Skeletal muscle satellite cell (primary cell): ENCODE measurements around the gene CALN1.

ENCODE experiments used
- H3K27me3 ChIP-seq: 2 replicates; pipeline ENCODE4 v1.7.0; 2013; ENCODE audit warnings: low read length; ENCODE audit not compliant: control insufficient read depth, insufficient read depth
- H3K36me3 ChIP-seq: 2 replicates; pipeline ENCODE4 v1.7.0; 2013; ENCODE audit warnings: mild to moderate bottlenecking, control low read depth, low read length; ENCODE audit not compliant: insufficient read depth
- H3K4me1 ChIP-seq: 2 replicates; pipeline ENCODE4 v1.7.0; 2013; ENCODE audit warnings: low read length; ENCODE audit not compliant: control insufficient read depth, insufficient read depth
- H3K4me2 ChIP-seq: 2 replicates; pipeline ENCODE4 v1.7.0; 2013; ENCODE audit warnings: mild to moderate bottlenecking, low read length
- H3K4me3 ChIP-seq: 2 replicates; pipeline ENCODE4 v1.7.0; 2013; ENCODE audit warnings: low read length
- H3K9ac ChIP-seq: 2 replicates; pipeline ENCODE4 v1.7.0; 2013; ENCODE audit warnings: mild to moderate bottlenecking, low read depth, low read length, moderate library complexity
- H3K9me3 ChIP-seq: replicated peaks from 2 replicates; pipeline ENCODE4 v1.7.0; 2013; ENCODE audit warnings: mild to moderate bottlenecking, control low read depth, low read length

Gene CALN1

GRCh38 chr7:72112992-72113391 lies 299.1 kb downstream of the CALN1 start:
- Histone ChIP-seq H3K36me3 (no peaks in the 10 kb centered on the region), H3K27me3 (no peaks in the 10 kb centered on the region), H3K4me1 (no peaks in the 10 kb centered on the region), H3K4me2 (no peak overlapping the region), H3K9ac (no peak overlapping the region), H3K9me3 (peaks cover 15% of the 10 kb centered on the region), H3K4me3 (no peak overlapping the region)

GRCh38 chr7:72112530-72112929 lies 299.6 kb downstream of the CALN1 start:
- H3K36me3 ChIP-seq: no peaks in the 10 kb centered on the region
- H3K27me3 ChIP-seq: no peaks in the 10 kb centered on the region
- H3K9me3 ChIP-seq: peaks cover 20% of the 10 kb centered on the region
- H3K9ac ChIP-seq: no peak overlapping the region
- H3K4me3 ChIP-seq: no peak overlapping the region
- no peak overlapping the region for H3K4me2 ChIP-seq
- no peaks in the 10 kb centered on the region for H3K4me1 ChIP-seq

GRCh38 chr7:72111086-72111485 lies 301.1 kb downstream of the CALN1 start:
- Histone ChIP-seq H3K9me3 (peaks cover 25% of the 10 kb centered on the region), H3K27me3 (no peaks in the 10 kb centered on the region), H3K4me3 (no peak overlapping the region), H3K9ac (no peak overlapping the region), H3K4me2 (no peak overlapping the region), H3K4me1 (no peaks in the 10 kb centered on the region), H3K36me3 (no peaks in the 10 kb centered on the region)

- H3K4me2 ChIP-seq: no peak overlapping the region
- H3K4me1 ChIP-seq: no peaks in the 10 kb centered on the region
- H3K36me3 ChIP-seq: no peaks in the 10 kb centered on the region
- no peaks in the 10 kb centered on the region for H3K27me3 ChIP-seq
- H3K9me3 ChIP-seq: peaks cover 25% of the 10 kb centered on the region
- no peak overlapping the region for H3K4me3 ChIP-seq
- H3K9ac ChIP-seq: no peak overlapping the region
Measured at GRCh38 chr7:72109566-72109965, 302.6 kb downstream of the CALN1 start.

GRCh38 chr7:72106405-72106804 lies 305.7 kb downstream of the CALN1 start:
- Histone ChIP-seq H3K9me3 (peaks cover 25% of the 10 kb centered on the region), H3K4me1 (no peaks in the 10 kb centered on the region), H3K36me3 (no peaks in the 10 kb centered on the region), H3K27me3 (no peaks in the 10 kb centered on the region), H3K4me3 (no peak overlapping the region), H3K4me2 (no peak overlapping the region), H3K9ac (no peak overlapping the region)

GRCh38 chr7:72101444-72101843 lies 310.7 kb downstream of the CALN1 start:
- Histone ChIP-seq H3K9ac (no peak overlapping the region), H3K9me3 (no peaks in the 10 kb centered on the region), H3K4me2 (no peak overlapping the region), H3K36me3 (no peaks in the 10 kb centered on the region), H3K4me3 (no peak overlapping the region), H3K4me1 (no peaks in the 10 kb centered on the region), H3K27me3 (no peaks in the 10 kb centered on the region)

- Histone ChIP-seq H3K9me3 (no peaks in the 10 kb centered on the region), H3K4me1 (no peaks in the 10 kb centered on the region), H3K4me2 (no peak overlapping the region), H3K4me3 (no peak overlapping the region), H3K9ac (no peak overlapping the region), H3K36me3 (no peaks in the 10 kb centered on the region), H3K27me3 (no peaks in the 10 kb centered on the region)
Measured at GRCh38 chr7:72099784-72100183, 312.4 kb downstream of the CALN1 start.

GRCh38 chr7:72098807-72099580 lies 313.1 kb downstream of the CALN1 start:
- H3K9me3 ChIP-seq: no peaks in the 10 kb centered on the region
- H3K27me3 ChIP-seq: no peaks in the 10 kb centered on the region
- no peak overlapping the region for H3K4me3 ChIP-seq
- H3K4me1 ChIP-seq: no peaks in the 10 kb centered on the region
- no peak overlapping the region for H3K9ac ChIP-seq
- H3K4me2 ChIP-seq: no peak overlapping the region
- no peaks in the 10 kb centered on the region for H3K36me3 ChIP-seq

- Histone ChIP-seq H3K36me3 (no peaks in the 10 kb centered on the region), H3K27me3 (no peaks in the 10 kb centered on the region), H3K4me3 (no peak overlapping the region), H3K9ac (no peak overlapping the region), H3K4me2 (no peak overlapping the region), H3K9me3 (no peaks in the 10 kb centered on the region), H3K4me1 (no peaks in the 10 kb centered on the region)
Measured at GRCh38 chr7:72097226-72097625, 314.9 kb downstream of the CALN1 start.

- Histone ChIP-seq H3K4me2 (no peak overlapping the region), H3K4me3 (no peak overlapping the region), H3K4me1 (no peaks in the 10 kb centered on the region), H3K27me3 (no peaks in the 10 kb centered on the region), H3K9me3 (no peaks in the 10 kb centered on the region), H3K36me3 (no peaks in the 10 kb centered on the region), H3K9ac (no peak overlapping the region)
Measured at GRCh38 chr7:72092769-72093168, 319.4 kb downstream of the CALN1 start.

GRCh38 chr7:72087926-72088325 lies 324.2 kb downstream of the CALN1 start:
- Histone ChIP-seq H3K27me3 (no peaks in the 10 kb centered on the region), H3K4me3 (no peak overlapping the region), H3K36me3 (no peaks in the 10 kb centered on the region), H3K9me3 (no peaks in the 10 kb centered on the region), H3K4me2 (no peak overlapping the region), H3K4me1 (no peaks in the 10 kb centered on the region), H3K9ac (no peak overlapping the region)

GRCh38 chr7:72080865-72081510 lies 331.1 kb downstream of the CALN1 start:
- Histone ChIP-seq H3K9ac (no peak overlapping the region), H3K36me3 (no peaks in the 10 kb centered on the region), H3K9me3 (peaks cover 5% of the 10 kb centered on the region), H3K4me2 (no peak overlapping the region), H3K27me3 (no peaks in the 10 kb centered on the region), H3K4me1 (no peaks in the 10 kb centered on the region), H3K4me3 (no peak overlapping the region)
